HG03457 (cell line): Measurements from ENCODE around the gene HMOX2.
A peak's percentile ranks its signal among the peaks of the same experiment; 100 is the strongest.

Experiments used
- ATAC-seq: cut with Tn5 transposase; IDR thresholded peaks from one replicate; pipeline ENCODE4 v1.9.1; 2021; ENCODE audit warnings: moderate number of reproducible peaks; ENCODE audit not compliant: unreplicated experiment

HMOX2 gene

GRCh38 chr16:4475880-4476788 lies at the start of gene HMOX2:
HMOX2 (plus strand) TSS chr16:4476398; CDS start chr16:4505525, 29,127 bp downstream.
- ATAC-seq: peak; percentile 77

- ATAC-seq: no peak
These were observed 49.4 kb upstream of the HMOX2 start for GRCh38 chr16:4426722-4427372.

GRCh38 chr16:4428500-4428899 lies 47.7 kb upstream of the HMOX2 start:
- ATAC-seq: no peak

- no peak for ATAC-seq
These were observed 45.2 kb upstream of the HMOX2 start for GRCh38 chr16:4431023-4431422.

GRCh38 chr16:4433228-4433627 lies 43.0 kb upstream of the HMOX2 start:
- ATAC-seq: no peak

- no peak for ATAC-seq
These were observed 42.0 kb upstream of the HMOX2 start for GRCh38 chr16:4433914-4434787.

GRCh38 chr16:4435337-4436067 lies 40.7 kb upstream of the HMOX2 start:
- no peak for ATAC-seq

- no peak for ATAC-seq
These were observed 38.8 kb upstream of the HMOX2 start for GRCh38 chr16:4437366-4437765.

GRCh38 chr16:4442371-4442770 lies 33.8 kb upstream of the HMOX2 start:
- no peak for ATAC-seq

GRCh38 chr16:4443271-4443670 lies 32.9 kb upstream of the HMOX2 start:
- ATAC-seq: no peak

- no peak for ATAC-seq
These were observed 32.2 kb upstream of the HMOX2 start for GRCh38 chr16:4443986-4444385.

GRCh38 chr16:4450430-4450829 lies 25.8 kb upstream of the HMOX2 start:
- ATAC-seq: no peak

- no peak for ATAC-seq
These were observed 25.2 kb upstream of the HMOX2 start for GRCh38 chr16:4450931-4451519.

- no peak for ATAC-seq
These were observed 23.5 kb upstream of the HMOX2 start for GRCh38 chr16:4452674-4453073.

- ATAC-seq: no peak
These were observed 21.6 kb upstream of the HMOX2 start for GRCh38 chr16:4454623-4455022.

GRCh38 chr16:4455081-4455480 lies 21.1 kb upstream of the HMOX2 start:
- ATAC-seq: no peak

GRCh38 chr16:4455951-4456350 lies 20.2 kb upstream of the HMOX2 start:
- no peak for ATAC-seq

GRCh38 chr16:4460936-4461249 lies 15.3 kb upstream of the HMOX2 start:
- no peak for ATAC-seq

- no peak for ATAC-seq
These were observed 14.7 kb upstream of the HMOX2 start for GRCh38 chr16:4461250-4462085.
